Stimulated activated naive CD8-positive, alpha-beta T cell treated with anti-CD3 and anti-CD28 coated beads, Interleukin-15, amount 100 ng/mL, for 72 hours (primary cell): ENCODE results near the gene TBC1D8.

Experiments
- ATAC-seq: fragments of 150-1000 bp; cut with Tn5 transposase; 2 replicates; pipeline ENCODE4 v1.10.0; 2021; ENCODE audit warnings: mild to moderate bottlenecking, moderate library complexity
- DNase-seq, 2 donors: peaks; one replicate each; pipeline ENCODE4 v3.0.0; 2021 to 2022
- H3K27ac Mint-ChIP-seq, 2 donors: one replicate each; pipeline ENCODE4 v1.8.0; 2022; ENCODE audit warnings: mild to moderate bottlenecking in 2 of 2, mixed read lengths in 2 of 2, moderate library complexity in 2 of 2
- H3K27me3 Mint-ChIP-seq: one replicate; pipeline ENCODE4 v1.8.0; 2022; ENCODE audit warnings: mixed read lengths
- H3K4me1 Mint-ChIP-seq: one replicate; pipeline ENCODE4 v1.8.0; 2022; ENCODE audit warnings: mild to moderate bottlenecking, mixed read lengths
- H3K4me3 Mint-ChIP-seq, 2 donors: one replicate each; pipeline ENCODE4 v1.8.0; 2022; ENCODE audit warnings: mild to moderate bottlenecking in 2 of 2, mixed read lengths in 2 of 2, moderate library complexity in 1 of 2
- H3K9me3 Mint-ChIP-seq, 2 donors: one replicate each; pipeline ENCODE4 v1.8.0; 2022; ENCODE audit warnings: mixed read lengths in 2 of 2

The TBC1D8 gene

DNA sequence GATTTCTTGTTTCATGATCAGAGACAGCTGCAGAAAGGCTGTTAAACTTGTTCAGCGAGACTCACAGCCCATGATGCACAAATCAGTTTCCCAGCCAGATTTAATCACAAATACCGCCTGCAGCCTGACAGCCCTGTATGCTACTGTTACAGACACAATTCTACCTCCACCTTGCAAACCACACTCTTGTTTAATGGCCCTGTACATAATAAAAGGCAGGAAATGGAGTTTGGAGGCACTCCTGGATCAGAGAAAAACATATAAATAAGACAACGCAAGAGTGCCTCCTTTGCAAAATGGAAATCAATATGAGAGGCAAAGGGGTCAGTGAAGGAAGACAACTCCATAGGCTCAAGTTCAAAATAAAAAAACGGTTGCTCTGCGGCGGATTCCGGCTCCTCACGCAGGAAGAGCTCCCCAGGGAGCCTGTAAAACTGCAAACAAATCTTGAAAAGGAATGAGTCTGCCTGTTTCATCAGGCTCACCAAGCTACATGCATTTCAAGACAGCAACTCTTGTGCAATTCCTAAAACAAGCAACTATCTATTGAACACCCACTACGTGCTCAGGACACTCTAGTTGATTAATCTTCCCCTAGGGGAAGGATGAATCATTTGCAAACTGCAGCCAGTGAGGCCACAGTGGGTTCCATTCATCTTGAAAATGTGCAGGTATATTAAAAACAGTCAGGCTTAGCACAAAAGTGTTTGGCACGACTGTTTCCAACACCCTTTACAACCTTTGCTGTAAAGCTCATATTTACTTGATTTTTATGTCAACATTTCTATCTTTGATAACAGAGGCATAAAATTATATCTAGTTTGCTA, 37.5 kb downstream of the TBC1D8 start:
- Mint-ChIP-seq H3K27ac (no peak overlapping the region), H3K4me3 (no peak overlapping the region), H3K9me3 (no peaks in the 10 kb centered on the region), H3K27me3 (no peaks in the 10 kb centered on the region), H3K4me1 (no peaks in the 10 kb centered on the region)
- no peak for ATAC-seq
- DNase-seq: no peak

DNA sequence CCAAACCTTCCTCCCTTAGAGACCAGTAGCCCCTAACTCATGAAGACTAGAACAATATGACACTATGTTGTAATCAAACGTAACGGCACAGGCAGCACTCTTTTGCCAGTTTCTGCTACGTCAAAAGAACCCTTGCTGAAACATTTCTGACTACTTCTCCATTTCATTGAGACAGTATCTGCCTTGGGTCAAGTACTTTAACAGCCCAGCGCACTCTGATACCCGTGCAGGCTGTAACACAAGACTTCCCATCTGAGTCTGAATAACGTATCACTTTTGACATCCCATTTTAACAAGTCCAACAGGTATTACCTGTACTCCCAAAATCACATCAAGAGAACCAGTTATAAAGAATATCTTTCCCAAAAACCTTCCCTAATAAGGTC, 38.4 kb downstream of the TBC1D8 start:
- Mint-ChIP-seq H3K4me3 (no peak overlapping the region), H3K27ac (no peak overlapping the region)
- no peak for DNase-seq

DNA sequence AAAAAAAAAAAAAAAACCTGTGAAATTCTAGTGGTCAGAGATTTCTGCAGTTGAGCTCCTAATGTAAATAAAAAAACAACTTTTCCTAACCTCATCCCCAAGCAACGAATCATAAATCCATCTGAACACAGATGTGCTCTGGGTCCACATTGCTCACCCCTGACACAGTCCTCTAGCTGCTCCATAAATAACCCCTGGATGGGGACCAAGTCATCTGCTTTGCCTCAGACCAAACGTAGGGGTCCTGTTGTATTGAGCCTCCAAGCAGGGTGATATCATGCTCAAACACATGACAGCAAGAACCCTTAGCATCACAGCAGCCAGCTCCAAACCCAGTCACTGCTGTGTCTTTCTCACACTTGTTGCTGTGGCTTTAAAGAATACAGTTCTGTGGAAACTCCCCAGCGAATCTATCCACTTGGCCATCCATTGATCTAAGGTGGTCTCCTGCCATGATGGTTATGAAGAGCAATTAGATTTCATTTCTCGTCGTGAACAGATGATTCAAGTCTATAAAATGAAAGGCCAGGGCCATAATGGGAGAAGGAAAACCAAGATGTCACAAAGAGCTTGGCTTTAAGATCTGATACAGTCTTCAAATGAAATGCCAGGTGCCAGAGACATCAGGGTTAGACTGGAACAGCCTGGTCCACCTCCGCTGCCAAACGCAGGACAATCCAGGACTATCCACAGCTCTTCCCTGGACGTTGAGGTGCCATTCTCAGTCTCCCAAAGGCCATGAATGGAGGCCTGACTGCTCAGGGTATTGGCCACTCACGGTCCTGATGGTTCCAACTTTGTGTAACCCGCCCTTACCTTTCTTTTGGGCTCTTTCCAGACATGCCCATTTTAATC, 39.0 kb downstream of the TBC1D8 start:
- H3K4me1 Mint-ChIP-seq: no peaks in the 10 kb centered on the region
- DNase-seq (no peak), ATAC-seq (no peak)
- H3K9me3 Mint-ChIP-seq: no peaks in the 10 kb centered on the region
- H3K4me3 Mint-ChIP-seq: no peak overlapping the region
- H3K27me3 Mint-ChIP-seq: no peaks in the 10 kb centered on the region
- H3K27ac Mint-ChIP-seq: no peak overlapping the region

More for the DNA sequence above, 38.4 kb downstream of the TBC1D8 start:
- H3K27me3 Mint-ChIP-seq: no peaks in the 10 kb centered on the region
- ATAC-seq: no peak
- no peaks in the 10 kb centered on the region for H3K9me3 Mint-ChIP-seq
- no peaks in the 10 kb centered on the region for H3K4me1 Mint-ChIP-seq

DNA sequence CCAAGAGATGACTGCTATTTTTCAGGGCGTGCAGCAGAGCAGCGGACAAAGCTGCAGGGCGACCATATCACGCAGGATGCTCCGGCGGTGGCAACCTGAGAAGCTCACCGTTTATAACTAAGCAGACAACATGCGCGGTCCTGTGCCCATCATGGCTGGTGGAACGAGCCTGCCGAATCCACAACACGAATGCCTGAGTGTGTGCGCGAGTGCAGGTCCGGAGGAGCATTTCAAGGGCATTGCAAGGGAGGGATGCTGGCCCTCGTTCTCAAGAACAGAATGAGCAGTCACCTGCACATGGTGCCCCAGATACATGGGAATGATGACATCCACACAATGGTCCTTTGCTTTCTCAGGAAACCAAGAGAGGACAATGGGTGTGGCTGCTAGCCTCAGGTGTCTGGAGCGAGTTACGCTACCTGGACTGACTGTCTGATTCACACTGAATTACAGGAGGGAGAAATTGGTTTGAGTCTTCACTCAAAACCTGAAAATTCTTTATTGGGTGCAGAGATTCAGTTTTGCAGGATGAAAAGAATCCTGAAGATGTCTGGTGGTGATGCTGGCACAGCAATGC, 39.8 kb downstream of the TBC1D8 start:
- H3K27ac Mint-ChIP-seq: peak overlapping the region in 1 of 2 donors; percentile 86
- H3K9me3 Mint-ChIP-seq: no peaks in the 10 kb centered on the region
- DNase-seq (no peak), ATAC-seq (no peak)
- H3K4me1 Mint-ChIP-seq: no peaks in the 10 kb centered on the region
- H3K27me3 Mint-ChIP-seq: no peaks in the 10 kb centered on the region
- H3K4me3 Mint-ChIP-seq: no peak overlapping the region

DNA sequence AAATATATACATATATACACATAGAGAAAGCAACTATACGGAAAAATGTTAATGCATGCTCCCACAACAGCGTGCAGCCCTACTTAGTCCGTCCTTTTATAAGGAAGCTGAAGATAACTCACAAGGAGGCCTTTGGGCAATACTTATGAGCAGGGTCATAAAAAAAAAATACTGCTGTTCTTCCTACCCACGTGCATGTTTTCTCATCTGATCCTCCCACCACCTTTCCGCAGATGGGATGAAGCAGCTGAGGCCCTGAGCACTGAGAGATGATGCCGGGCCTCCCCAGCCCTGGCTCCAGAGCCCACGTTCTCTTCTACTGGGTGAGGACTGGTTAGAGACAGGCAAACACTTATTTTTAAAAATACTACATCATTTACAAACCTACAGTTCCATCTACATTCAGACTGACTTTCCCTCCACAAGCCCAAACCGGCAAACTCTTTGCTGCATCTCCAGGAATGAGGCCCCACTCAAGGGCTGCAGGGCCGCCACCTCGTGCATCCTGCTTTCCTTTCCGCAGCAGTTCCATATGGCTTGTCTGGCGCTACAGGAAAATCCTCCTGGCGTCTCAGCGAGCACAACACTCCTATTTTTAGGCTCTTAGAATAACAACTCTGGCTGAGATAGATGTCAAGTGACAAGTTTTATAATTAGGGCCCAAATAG, 41.6 kb downstream of the TBC1D8 start:
- H3K4me3 Mint-ChIP-seq: no peak overlapping the region
- H3K9me3 Mint-ChIP-seq: no peaks in the 10 kb centered on the region
- DNase-seq: no peak
- H3K27me3 Mint-ChIP-seq: no peaks in the 10 kb centered on the region
- H3K4me1 Mint-ChIP-seq: no peaks in the 10 kb centered on the region
- H3K27ac Mint-ChIP-seq: no peak overlapping the region
- ATAC-seq: no peak

DNA sequence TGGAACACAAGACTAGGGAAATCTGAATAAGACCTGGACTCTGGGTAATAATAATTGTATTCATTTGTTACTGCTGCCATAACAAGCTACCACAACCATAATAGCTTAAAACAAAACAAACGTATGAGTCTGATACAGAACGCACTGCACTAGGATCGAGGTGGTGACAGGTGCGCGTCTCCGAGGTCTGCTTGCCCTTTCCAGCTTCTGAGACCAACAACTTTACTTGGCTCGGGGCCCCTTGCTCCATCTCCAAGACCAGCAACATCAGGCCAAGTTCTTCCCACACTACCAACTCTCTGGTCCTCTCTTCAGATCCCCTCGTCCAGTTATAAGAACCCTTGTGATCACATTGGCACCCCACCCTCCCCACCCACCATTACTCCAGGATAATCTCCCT, 42.8 kb downstream of the TBC1D8 start:
- Mint-ChIP-seq H3K4me3 (no peak overlapping the region), H3K27me3 (no peaks in the 10 kb centered on the region), H3K27ac (no peak overlapping the region), H3K4me1 (no peaks in the 10 kb centered on the region), H3K9me3 (no peaks in the 10 kb centered on the region)
- DNase-seq (no peak), ATAC-seq (no peak)

DNA sequence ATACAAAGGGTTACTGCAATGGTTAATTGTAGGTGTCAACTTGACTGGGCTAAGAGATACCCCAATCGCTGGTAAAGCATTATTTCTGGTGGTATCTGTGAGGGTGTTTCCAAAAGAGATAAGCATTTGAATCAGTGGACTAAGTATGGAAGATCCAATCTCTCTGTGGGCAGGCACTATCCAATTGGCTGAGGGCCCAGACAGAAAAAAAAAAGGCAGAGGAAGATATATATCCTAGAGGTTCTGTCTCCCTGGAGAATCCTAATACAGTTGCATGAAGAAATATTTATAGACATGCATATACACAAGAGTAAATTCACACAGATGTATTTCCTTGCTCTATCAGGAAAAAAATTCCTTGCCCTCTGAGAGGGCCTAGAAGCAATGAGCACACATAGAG, 43.9 kb downstream of the TBC1D8 start:
- ATAC-seq (no peak), DNase-seq (no peak)
- Mint-ChIP-seq H3K27me3 (no peaks in the 10 kb centered on the region), H3K4me3 (no peak overlapping the region), H3K4me1 (no peaks in the 10 kb centered on the region), H3K27ac (no peak overlapping the region), H3K9me3 (peaks cover 4 to 6% of the 10 kb centered on the region in 2 donors)

DNA sequence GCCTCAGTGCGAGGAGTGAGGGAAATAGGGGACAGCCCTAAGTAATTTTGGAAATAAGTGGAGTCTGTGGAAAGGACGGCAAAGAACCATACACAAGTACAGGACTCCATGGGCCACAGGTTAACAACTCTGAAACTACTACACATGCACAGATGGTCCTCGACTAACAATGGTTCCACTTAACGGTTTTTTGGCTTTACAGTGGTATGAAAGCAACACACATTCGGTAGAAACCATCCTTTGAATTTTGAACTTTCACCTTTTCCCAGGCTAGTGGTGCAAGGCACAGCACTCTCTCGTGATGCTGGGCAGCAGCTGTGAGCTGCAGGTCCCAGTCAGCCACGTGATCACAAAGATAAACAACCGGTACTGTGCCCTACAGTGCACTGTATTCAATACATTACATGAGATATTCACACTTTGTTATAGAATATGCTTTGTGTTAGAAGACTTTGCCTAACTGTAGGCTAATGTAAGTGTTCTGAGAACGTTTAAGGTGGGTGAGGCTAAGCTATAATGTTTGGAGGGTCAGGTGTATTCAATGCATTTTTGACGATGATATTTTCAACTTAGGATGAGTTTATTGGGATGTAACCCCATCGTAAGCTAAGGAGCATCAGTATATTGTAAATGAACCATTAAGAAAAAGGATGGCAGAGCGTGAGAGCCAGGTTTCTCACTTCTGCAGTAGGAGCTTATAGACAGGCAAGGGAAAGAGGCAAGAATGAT, 44.6 kb downstream of the TBC1D8 start:
- Mint-ChIP-seq H3K4me1 (no peaks in the 10 kb centered on the region), H3K27me3 (no peaks in the 10 kb centered on the region), H3K4me3 (no peak overlapping the region), H3K27ac (no peak overlapping the region), H3K9me3 (peaks cover 5 to 12% of the 10 kb centered on the region in 2 donors)
- ATAC-seq (no peak), DNase-seq (no peak)

DNA sequence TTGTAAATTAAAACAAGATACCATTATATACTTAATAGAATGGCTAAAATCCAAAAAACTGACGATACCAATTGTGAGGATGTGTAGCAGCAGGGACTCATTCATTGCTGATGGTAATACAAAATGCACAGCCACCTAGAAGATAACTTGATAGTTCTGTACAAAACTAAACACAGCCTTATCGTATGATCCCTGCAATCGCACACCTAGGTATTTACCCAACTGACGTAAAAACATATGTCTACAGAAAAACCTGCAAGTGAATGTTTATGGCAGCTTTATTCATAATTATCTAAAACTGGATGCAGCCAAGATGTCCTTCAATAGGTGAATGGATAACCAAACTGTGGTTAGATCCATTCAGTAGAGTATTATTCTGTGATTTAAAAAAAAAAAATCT, 45.5 kb downstream of the TBC1D8 start:
- ATAC-seq: no peak
- Mint-ChIP-seq H3K4me1 (no peaks in the 10 kb centered on the region), H3K27ac (no peak overlapping the region), H3K27me3 (no peaks in the 10 kb centered on the region), H3K9me3 (peaks cover 9 to 16% of the 10 kb centered on the region in 2 donors), H3K4me3 (no peak overlapping the region)
- no peak for DNase-seq

DNA sequence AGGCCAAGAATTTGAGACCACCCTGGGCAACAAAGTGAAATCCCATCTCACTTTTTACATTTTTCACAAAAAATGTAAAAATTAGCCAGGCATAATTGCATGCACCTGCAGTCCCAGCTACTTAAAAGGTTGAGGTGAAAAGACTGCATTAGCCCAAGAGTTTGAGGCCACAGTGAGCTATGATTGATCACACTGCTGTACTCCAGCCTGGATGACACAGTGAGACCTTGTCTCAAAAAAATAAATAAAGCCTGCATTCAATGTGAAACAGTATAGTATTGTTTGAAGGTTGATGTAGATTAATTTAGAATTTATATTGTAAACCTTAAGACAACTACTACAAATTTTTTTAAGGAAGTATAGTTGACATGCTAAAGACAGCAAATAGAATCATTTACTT, 53.5 kb downstream of the TBC1D8 start:
- H3K4me1 Mint-ChIP-seq: no peaks in the 10 kb centered on the region
- H3K4me3 Mint-ChIP-seq: no peak overlapping the region
- peaks cover 29 to 30% of the 10 kb centered on the region in 2 donors for H3K9me3 Mint-ChIP-seq
- ATAC-seq (no peak), DNase-seq (no peak)
- peaks cover 14% of the 10 kb centered on the region for H3K27me3 Mint-ChIP-seq
- no peak overlapping the region for H3K27ac Mint-ChIP-seq

DNA sequence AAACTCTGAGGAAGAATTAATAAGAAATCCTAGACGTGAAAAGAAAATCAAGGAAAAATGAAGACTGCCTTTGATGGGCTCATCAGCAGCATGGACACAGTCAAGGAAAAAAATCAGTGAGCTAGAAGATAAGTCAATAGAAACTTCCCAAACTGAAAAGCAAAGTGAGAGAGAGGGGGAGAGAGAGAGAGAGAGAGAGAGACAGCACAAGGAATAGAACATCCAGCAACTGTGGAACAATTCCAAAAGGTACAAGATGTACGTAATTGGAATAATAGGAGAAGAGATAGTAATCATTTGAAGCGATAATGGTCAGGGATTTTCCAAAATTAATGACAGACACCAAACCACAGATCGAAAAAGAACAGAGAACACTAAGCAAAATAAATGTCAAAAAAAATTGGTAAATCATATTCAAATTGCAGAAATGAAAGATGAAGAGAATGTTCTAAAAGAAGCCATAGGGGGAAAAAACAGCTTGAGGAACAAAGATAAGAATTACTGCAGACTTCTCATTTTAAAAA, 54.5 kb downstream of the TBC1D8 start:
- Mint-ChIP-seq H3K9me3 (peaks cover 19 to 26% of the 10 kb centered on the region in 2 donors), H3K4me3 (no peak overlapping the region), H3K27ac (no peak overlapping the region), H3K4me1 (no peaks in the 10 kb centered on the region), H3K27me3 (peaks cover 14% of the 10 kb centered on the region)
- ATAC-seq (no peak), DNase-seq (no peak)

DNA sequence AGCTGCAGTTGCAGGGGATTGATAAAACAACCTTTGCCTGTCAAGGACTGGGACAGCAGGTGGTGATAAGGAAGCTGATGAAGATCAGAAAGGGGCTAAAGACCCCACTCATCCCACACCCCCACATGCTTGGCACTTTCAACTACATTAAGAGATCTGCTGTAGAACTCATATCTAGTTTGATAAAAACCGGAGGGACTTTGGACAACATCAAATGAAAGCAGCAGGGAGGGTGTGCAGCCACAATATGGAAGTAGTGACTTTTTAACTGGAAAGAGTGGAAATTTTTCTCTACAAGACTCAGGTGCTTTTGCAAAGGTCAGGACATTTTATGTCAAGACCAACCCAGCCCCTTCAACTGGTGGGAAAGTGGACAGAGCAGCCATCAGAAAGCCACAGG, 56.8 kb downstream of the TBC1D8 start:
- Mint-ChIP-seq H3K27ac (no peak overlapping the region), H3K4me1 (peaks cover 6% of the 10 kb centered on the region)

DNA sequence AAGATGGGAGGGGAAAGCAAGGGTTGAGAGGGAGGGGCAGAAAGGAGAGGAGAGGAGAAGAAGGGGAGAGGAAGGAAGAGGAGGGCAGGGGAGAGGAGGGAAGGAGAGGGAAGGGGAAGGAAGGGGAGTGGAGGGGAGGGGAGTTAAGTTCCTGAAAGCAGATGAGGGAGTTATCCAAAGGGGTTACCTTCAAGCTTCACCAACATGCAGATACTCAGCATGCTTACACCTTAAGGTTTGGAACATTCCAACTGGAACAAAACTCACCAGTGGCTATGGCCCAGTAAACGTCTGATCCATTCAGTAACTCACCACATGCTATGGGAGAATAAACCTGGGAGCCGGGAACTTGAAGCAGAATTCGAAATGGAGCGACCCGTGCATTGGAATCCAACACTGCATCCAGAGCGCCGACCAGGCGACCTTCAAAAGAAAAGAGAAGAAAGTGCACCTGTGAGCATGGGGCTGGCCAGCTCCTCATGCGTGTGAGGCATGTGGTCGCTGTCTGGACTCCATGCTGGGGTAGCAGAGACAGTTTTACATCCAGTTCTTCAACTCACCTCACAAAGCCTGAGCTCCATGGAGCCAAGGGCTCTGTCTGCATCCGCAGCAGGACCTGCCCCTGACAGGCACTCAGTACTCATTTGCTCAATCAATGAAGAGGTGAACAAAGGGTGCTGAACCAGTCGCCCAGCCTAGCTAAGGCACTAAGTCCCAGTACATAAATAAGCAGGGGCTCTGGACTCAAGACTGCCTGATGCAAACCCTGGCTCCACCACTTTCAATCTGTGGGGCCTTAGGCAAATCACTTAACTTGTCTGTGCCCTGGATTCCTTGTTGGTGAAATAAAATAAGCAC, 61.0 kb downstream of the TBC1D8 start:
- no peaks in the 10 kb centered on the region for H3K9me3 Mint-ChIP-seq
- peak overlapping the region in 1 of 2 donors; percentile 27 for H3K27ac Mint-ChIP-seq

More for the DNA sequence above, 56.8 kb downstream of the TBC1D8 start:
- Mint-ChIP-seq H3K27me3 (peaks cover 14% of the 10 kb centered on the region), H3K9me3 (peaks cover 12 to 13% of the 10 kb centered on the region in 2 donors), H3K4me3 (no peak overlapping the region)
- no peak for DNase-seq
- no peak for ATAC-seq

DNA sequence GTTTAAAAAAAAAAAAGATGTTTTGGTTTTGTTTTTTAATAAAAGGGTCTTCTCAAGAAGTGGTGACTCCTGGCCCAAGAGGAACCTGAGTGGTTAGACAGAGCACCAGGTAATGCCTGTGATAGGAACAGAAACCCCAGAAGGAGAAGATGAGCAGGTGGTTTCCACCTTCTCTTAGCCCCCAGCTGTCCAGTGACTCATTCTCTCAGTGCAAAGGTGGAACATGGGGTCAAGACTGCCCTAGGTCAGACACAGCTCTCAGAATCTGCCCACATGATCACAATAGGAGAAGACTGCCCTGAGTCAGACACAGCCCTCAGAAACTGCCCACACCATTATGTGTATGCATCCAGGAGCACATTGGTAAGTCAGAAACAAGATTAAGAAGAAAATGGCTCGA, 61.8 kb downstream of the TBC1D8 start:
- ATAC-seq (peak; percentile 74), DNase-seq (no peak)
- H3K4me1 Mint-ChIP-seq: peaks cover 7% of the 10 kb centered on the region
- H3K9me3 Mint-ChIP-seq: no peaks in the 10 kb centered on the region
- peaks cover 9% of the 10 kb centered on the region for H3K27me3 Mint-ChIP-seq
- H3K4me3 Mint-ChIP-seq: no peak overlapping the region
- peak overlapping the region in 1 of 2 donors; percentile 27 for H3K27ac Mint-ChIP-seq

More for the DNA sequence above, 61.0 kb downstream of the TBC1D8 start:
- H3K27me3 Mint-ChIP-seq: peaks cover 14% of the 10 kb centered on the region
- no peak overlapping the region for H3K4me3 Mint-ChIP-seq
- DNase-seq: no peak
- ATAC-seq: no peak
- H3K4me1 Mint-ChIP-seq: peaks cover 7% of the 10 kb centered on the region
